NK-92 (cell line): ENCODE measurements around the gene SLC12A8.

Experiments used
- DNase-seq: peaks from one replicate; lab custom pipeline; 2025; ENCODE audit not compliant: unreplicated experiment; lab: John Stamatoyannopoulos, UW

SLC12A8 gene

GRCh38 chr3:125141596-125142419, 70.7 kb downstream of the SLC12A8 start:
- no peak for DNase-seq

GRCh38 chr3:125140818-125141595, 71.5 kb downstream of the SLC12A8 start:
- DNase-seq, result no peak

GRCh38 chr3:125140011-125140817, 72.3 kb downstream of the SLC12A8 start:
- DNase-seq, result no peak

- no peak for DNase-seq
These were observed 73.2 kb downstream of the SLC12A8 start for GRCh38 chr3:125139386-125139785.

GRCh38 chr3:125137358-125138033, 75.1 kb downstream of the SLC12A8 start:
- no peak for DNase-seq

- no peak for DNase-seq
These were observed 75.6 kb downstream of the SLC12A8 start for GRCh38 chr3:125136966-125137357.

- DNase-seq, result no peak
These were observed 76.0 kb downstream of the SLC12A8 start for GRCh38 chr3:125136515-125136914.

GRCh38 chr3:125134952-125135351, 77.6 kb downstream of the SLC12A8 start:
- DNase-seq, result no peak

GRCh38 chr3:125132815-125133214, 79.7 kb downstream of the SLC12A8 start:
- DNase-seq, result no peak

- no peak for DNase-seq
These were observed 83.0 kb downstream of the SLC12A8 start for GRCh38 chr3:125129512-125129997.

GRCh38 chr3:125128861-125129501, 83.6 kb downstream of the SLC12A8 start:
- no peak for DNase-seq

GRCh38 chr3:125126323-125126722, 86.2 kb downstream of the SLC12A8 start:
- DNase-seq, result no peak

- no peak for DNase-seq
These were observed 86.7 kb downstream of the SLC12A8 start for GRCh38 chr3:125125821-125126245.

- no peak for DNase-seq
These were observed 88.9 kb downstream of the SLC12A8 start for GRCh38 chr3:125123451-125124305.

GRCh38 chr3:125121246-125122010, 91.1 kb downstream of the SLC12A8 start:
- no peak for DNase-seq

GRCh38 chr3:125120379-125121122, 92.0 kb downstream of the SLC12A8 start:
- no peak for DNase-seq

- DNase-seq, result no peak
These were observed 92.7 kb downstream of the SLC12A8 start for GRCh38 chr3:125119752-125120378.
